GM10266 (cell line): ENCODE measurements around the gene DHRS4L2.
A peak's percentile ranks its signal among the peaks of the same experiment; 100 is the strongest.
"Not testable (repeated sequence)": the region's sequence is repeated elsewhere in the genome, so short reads cannot be mapped to it uniquely, and the experiment has no call there.

Experiments
- DNase-seq: peaks from one replicate; pipeline ENCODE4 v3.0.0; 2012; ENCODE audit errors: extremely low spot score
- TF ChIP-seq, protein P1 (sequence below): IDR thresholded peaks from 2 replicates; pipeline ENCODE4 v1.5.1; 2012; ENCODE audit warnings: mild to moderate bottlenecking, low read depth; ENCODE audit not compliant: control insufficient read depth, insufficient read depth; ENCODE audit errors: missing control alignments

Gene DHRS4L2

DNA sequence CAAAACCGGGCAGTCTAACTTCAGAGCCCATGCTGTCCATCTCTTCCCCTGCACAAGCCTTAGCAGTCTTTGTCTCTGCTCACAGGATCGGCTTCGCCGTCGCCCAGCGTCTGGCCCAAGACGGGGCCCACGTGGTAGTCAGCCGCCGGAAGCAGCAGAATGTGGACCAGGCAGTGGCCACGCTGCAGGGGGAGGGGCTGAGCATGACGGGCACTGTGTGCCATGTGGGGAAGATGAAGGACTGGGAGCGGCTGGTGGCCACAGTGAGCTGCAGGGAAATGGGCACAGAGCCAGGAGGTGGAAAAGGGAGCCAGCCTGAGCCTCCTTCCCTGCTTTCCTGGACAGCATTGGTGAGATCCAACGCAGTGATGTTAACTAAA, 48.9 kb downstream of the DHRS4L2 start:
- DNase-seq, result no peak
- TF ChIP-seq, protein P1, sequence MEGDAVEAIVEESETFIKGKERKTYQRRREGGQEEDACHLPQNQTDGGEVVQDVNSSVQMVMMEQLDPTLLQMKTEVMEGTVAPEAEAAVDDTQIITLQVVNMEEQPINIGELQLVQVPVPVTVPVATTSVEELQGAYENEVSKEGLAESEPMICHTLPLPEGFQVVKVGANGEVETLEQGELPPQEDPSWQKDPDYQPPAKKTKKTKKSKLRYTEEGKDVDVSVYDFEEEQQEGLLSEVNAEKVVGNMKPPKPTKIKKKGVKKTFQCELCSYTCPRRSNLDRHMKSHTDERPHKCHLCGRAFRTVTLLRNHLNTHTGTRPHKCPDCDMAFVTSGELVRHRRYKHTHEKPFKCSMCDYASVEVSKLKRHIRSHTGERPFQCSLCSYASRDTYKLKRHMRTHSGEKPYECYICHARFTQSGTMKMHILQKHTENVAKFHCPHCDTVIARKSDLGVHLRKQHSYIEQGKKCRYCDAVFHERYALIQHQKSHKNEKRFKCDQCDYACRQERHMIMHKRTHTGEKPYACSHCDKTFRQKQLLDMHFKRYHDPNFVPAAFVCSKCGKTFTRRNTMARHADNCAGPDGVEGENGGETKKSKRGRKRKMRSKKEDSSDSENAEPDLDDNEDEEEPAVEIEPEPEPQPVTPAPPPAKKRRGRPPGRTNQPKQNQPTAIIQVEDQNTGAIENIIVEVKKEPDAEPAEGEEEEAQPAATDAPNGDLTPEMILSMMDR, result no peak

DNA sequence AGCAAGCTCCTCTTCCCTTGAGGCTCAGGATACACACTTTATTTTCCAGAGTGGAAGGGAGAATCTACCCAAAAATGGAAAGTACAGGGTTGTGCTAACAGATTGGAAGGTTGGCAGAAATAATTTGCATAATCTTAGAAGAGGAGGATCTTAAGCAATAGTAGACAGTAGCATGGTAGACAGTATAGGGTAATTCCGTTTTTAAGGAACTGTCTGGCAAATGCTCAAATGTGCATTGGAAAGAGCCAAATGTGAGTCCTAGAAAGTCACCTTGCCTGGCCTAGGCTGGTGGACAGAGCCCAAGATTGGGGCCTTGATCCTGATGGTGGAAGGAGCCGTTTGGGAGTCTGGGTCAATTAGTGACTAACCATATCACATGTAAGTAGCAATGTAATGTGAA, 50.0 kb downstream of the DHRS4L2 start:
- TF ChIP-seq, protein P1, result no peak
- no peak for DNase-seq

DNA sequence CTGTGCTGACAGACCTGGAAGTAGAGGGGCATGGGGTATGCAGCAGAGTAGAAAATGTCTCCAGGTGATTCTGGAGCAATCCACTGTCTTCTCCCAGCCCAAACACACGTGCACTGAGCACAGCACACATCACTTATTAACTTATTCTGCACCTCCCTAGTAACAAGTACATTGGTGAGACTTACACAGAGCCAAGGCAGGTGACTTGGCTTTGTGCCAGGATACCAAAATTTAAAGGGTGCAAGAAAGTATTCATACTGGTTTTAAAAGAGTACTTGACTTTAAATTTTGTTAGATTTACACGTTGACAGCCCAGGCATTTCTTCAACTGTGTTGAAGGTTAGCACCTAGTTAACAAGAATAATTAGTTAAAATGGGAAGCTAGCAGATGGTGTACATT, 52.0 kb downstream of the DHRS4L2 start:
- TF ChIP-seq, protein P1, result no peak

DNA sequence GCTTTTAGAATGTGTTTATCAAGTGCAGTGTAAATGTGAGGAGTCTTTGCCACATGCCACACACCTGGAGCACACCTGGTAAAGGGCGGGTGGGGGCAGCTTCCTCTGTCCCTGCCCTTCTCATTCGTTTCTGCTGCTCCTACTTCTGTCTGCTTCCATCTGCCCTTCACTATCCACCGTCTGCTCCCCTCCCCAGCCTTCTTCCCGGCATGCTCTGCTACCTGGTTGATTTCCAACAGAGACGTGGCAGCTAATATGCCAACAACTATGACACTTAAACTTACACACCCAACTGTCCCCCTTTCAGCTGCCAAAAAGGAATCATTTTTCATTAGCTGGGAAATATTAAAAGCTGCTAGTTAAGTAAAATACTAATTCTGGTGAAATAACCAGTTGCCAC, 54.0 kb downstream of the DHRS4L2 start:
- no peak for DNase-seq
- TF ChIP-seq, protein P1, result no peak

More for the DNA sequence above, 52.0 kb downstream of the DHRS4L2 start:
- DNase-seq, result no peak

DNA sequence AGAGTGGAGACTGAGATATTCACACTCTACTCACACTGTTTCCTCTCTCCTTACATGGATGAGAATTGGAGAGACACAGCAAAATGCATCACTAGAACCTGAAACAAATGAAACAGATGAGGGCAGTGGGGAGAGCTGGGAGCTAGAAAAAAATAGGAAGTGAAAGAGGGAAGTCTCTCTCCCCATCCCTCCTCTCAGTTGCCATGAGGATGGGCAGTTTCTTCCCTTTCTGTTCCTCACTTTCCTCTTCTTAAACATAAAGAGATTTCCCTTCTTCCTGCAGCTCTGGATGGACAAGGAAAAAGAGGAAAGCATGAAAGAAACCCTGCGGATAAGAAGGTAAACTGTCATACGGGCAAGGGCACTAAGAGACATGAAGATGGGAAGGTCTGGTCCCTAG, 60.3 kb downstream of the DHRS4L2 start:
- not testable (repeated sequence) for DNase-seq

DNA sequence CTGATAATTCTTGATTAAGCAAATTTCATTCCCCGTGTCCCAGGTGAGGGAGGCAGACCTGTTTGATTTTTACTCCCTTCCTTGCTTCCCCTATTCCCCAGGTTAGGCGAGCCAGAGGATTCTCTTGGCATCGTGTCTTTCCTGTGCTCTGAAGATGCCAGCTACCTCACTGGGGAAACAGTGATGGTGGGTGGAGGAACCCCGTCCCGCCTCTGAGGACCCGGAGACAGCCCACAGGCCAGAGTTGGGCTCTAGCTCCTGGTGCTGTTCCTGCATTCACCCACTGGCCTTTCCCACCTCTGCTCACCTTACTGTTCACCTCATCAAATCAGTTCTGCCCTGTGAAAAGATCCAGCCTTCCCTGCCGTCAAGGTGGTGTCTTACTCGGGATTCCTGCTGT, 62.0 kb downstream of the DHRS4L2 start:
- not testable (repeated sequence) for DNase-seq

DNA sequence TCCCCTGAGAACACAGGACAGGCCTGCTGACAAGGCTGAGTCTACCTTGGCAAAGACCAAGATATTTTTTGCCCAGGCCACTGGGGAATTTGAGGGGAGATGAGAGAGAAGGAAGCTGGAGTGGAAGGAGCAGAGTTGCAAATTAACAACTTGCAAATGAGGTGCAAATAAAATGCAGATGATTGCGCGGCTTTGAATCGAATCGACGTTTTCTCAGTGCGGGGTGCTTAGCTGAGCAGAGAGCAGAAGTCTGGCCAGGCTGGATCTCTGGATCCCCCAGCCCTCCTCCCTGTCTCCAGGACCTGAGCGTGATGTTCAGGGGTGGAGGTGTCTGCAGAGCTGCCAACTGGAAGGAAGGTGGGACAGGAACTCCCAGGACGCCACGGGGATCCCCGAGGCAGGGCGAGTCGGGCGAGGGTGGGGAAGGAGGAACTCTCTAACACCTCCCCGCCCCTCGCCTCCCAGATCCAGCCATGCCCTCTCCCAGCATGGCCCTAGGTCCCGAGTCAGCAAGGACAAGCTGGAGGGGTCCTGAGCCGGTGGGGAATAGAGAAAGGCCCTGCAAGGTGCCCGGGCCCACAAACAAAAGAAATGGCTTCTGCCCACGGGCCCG, 62.6 kb downstream of the DHRS4L2 start:
- no peak for DNase-seq
- TF ChIP-seq, protein P1, result no peak

DNA sequence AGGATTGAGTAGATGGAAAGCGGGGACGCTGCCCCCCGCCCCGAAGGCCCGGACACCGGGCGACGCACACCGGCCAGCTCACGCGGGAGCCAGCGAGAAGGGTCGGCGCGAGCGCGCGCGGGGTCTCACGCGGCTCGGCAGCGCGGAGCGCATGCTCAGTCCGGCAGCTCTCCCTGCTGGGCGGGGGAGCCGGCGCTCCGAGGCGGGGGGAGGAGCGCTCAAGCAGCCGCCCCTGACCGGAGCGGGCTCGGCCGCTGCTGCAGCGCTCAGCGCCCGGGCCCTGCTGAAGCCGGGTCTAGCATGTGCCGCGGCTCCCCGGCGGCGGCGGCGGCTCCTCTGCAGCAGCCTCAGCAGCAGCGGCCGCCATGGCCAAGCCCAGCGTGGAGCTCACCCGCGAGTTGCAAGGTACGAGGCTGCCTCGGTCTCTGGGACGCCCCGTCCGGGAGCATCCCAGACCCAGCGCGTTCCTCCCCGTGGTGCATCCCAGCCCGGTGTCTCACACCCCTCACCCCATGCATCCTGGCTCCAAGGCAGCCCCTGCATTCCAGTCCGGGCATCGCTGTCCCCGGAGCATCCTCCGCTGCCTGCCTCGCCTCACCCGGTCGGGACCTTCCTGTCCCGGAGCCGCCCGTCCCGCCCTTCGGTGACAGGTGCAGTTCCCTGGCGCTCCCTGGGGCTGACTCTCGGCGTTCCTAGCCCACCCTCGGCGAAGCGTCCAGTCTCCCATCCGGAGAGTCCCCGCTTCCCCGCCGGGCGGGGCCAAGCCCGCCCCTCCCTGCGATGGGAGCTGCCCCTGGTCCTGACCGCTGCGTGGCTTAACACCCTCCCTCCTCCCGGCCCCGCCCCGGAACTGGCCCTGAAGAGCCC, 63.3 kb downstream of the DHRS4L2 start, which contains the start of gene CARMIL3:
Gene CARMIL3 (plus strand): TSS at position 221 of the 867 bp plus-strand sequence. CDS start 145 bp downstream, at position 366.
- TF ChIP-seq, protein P1, result no peak
- DNase-seq, result peak; percentile 90
